GM12801 (cell line): Measurements from ENCODE around the gene CAMKK1.

Source experiments
- CTCF ChIP-seq: IDR thresholded peaks from one replicate; pipeline ENCODE4 v1.5.1; 2011; ENCODE audit warnings: control low read depth; ENCODE audit not compliant: insufficient read length; ENCODE audit errors: extremely low read depth

Gene CAMKK1

GRCh38 chr17:3879591-3880417, 13.0 kb downstream of the CAMKK1 start:
- TF ChIP-seq CTCF: no peak

- TF ChIP-seq CTCF: no peak
Observed at GRCh38 chr17:3879186-3879585, 13.7 kb downstream of the CAMKK1 start.

GRCh38 chr17:3877220-3877619, 15.6 kb downstream of the CAMKK1 start:
- TF ChIP-seq CTCF: no peak

GRCh38 chr17:3875317-3875716, 17.5 kb downstream of the CAMKK1 start:
- no peak for TF ChIP-seq CTCF

GRCh38 chr17:3873862-3874261, 19.0 kb downstream of the CAMKK1 start:
- no peak for TF ChIP-seq CTCF

- TF ChIP-seq CTCF: no peak
Observed at GRCh38 chr17:3870871-3871306, 22.0 kb downstream of the CAMKK1 start.

- TF ChIP-seq CTCF: no peak
Observed at GRCh38 chr17:3867606-3868005, 25.2 kb downstream of the CAMKK1 start.
